ENCODE data around the gene TOP3B. TPM values are rescaled to one million over a fixed set of nuclear protein-coding genes. Genes with fewer than 3 reads are reported as not detected.

TOP3B gene
- total RNA-seq, 2 donors from 2014 or later: 26.0 to 40.4 TPM

- DNase-seq (ENCODE audit: low spot score) (no peak), ATAC-seq (ENCODE audit: insufficient number of reproducible peaks, low FRiP score, low read depth) (no peak)
- Histone ChIP-seq H3K36me3 (peaks cover 11% of the 10 kb centered on the region), H3K4me1 (ENCODE audit: control insufficient read depth in 1 of 2, low read depth in 2 of 2) (peaks cover 18 to 33% of the 10 kb centered on the region in 2 donors), H3K27me3 (replicated peaks; ENCODE audit: insufficient read depth) (no peaks in the 10 kb centered on the region), H3K9me3 (no peaks in the 10 kb centered on the region), H3K27ac (no peak overlapping the region), H3K4me3 (no peak overlapping the region)
- TF ChIP-seq, protein P1, sequence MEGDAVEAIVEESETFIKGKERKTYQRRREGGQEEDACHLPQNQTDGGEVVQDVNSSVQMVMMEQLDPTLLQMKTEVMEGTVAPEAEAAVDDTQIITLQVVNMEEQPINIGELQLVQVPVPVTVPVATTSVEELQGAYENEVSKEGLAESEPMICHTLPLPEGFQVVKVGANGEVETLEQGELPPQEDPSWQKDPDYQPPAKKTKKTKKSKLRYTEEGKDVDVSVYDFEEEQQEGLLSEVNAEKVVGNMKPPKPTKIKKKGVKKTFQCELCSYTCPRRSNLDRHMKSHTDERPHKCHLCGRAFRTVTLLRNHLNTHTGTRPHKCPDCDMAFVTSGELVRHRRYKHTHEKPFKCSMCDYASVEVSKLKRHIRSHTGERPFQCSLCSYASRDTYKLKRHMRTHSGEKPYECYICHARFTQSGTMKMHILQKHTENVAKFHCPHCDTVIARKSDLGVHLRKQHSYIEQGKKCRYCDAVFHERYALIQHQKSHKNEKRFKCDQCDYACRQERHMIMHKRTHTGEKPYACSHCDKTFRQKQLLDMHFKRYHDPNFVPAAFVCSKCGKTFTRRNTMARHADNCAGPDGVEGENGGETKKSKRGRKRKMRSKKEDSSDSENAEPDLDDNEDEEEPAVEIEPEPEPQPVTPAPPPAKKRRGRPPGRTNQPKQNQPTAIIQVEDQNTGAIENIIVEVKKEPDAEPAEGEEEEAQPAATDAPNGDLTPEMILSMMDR (IDR thresholded peaks at IDR 0.05): no peak
Measured at GRCh38 chr22:21948390-21948789, 34.2 kb downstream of the TOP3B start.

GRCh38 chr22:21947040-21948014 is 35.3 kb downstream of the TOP3B start:
- TF ChIP-seq, protein P1 (IDR thresholded peaks at IDR 0.05): peak; percentile 52
- no peaks in the 10 kb centered on the region for H3K27me3 ChIP-seq (replicated peaks; ENCODE audit: insufficient read depth)
- H3K36me3 ChIP-seq: peaks cover 11% of the 10 kb centered on the region
- peaks cover 29 to 44% of the 10 kb centered on the region in 2 donors for H3K4me1 ChIP-seq (ENCODE audit: control insufficient read depth in 1 of 2, low read depth in 2 of 2)
- peak overlapping the region; percentile 33 for H3K4me3 ChIP-seq
- DNase-seq (ENCODE audit: low spot score) (no peak), ATAC-seq (ENCODE audit: insufficient number of reproducible peaks, low FRiP score, low read depth) (no peak)
- peak overlapping the region; percentile 81 to 83 for H3K27ac ChIP-seq
- H3K9me3 ChIP-seq: no peaks in the 10 kb centered on the region

DNA sequence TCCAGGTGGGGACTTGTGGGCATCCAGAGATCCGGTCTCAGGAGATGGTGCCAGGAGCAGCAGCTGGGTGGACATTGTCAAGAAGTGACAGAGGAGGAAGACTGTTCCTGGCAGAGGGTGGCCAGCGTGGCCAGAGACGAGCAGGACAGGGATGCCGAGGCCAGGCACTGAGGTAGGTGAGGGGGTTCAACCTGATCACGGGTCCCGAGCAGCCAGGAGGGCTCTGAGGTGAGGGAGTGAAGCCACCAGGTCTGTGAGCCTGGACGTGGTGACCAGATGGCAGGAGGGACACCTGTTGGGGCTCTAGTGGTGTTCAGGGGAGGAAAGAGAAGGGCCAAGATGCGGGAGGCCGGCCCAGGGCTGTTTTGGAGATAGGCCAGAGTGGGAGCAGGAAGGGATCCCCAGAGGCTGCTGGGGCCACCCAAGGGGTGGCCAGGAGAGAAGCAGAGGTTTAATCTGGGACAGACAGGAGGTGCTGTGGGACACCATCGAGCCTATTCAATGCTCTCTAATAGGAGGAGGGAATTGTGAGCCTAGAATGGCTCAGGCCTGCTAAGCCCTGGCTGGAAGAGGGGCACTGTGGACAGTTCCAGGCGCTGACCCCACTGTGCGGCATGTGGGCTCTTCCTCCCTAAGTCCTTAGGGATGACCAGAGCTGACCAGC is 36.2 kb downstream of the TOP3B start:
- DNase-seq (ENCODE audit: low spot score) (no peak), ATAC-seq (ENCODE audit: insufficient number of reproducible peaks, low FRiP score, low read depth) (no peak)
- H3K27ac ChIP-seq: peak overlapping the region; percentile 81 to 83
- TF ChIP-seq, protein P1 (IDR thresholded peaks at IDR 0.05): no peak
- no peak overlapping the region for H3K4me3 ChIP-seq
- H3K36me3 ChIP-seq: peaks cover 11% of the 10 kb centered on the region
- H3K27me3 ChIP-seq (replicated peaks; ENCODE audit: insufficient read depth): no peaks in the 10 kb centered on the region
- peaks cover 30 to 45% of the 10 kb centered on the region in 2 donors for H3K4me1 ChIP-seq (ENCODE audit: control insufficient read depth in 1 of 2, low read depth in 2 of 2)
- no peaks in the 10 kb centered on the region for H3K9me3 ChIP-seq

GRCh38 chr22:21945453-21946261 is 36.9 kb downstream of the TOP3B start:
- Histone ChIP-seq H3K27ac (peak overlapping the region in 1 of 2 donors; percentile 10), H3K27me3 (replicated peaks; ENCODE audit: insufficient read depth) (no peaks in the 10 kb centered on the region), H3K9me3 (no peaks in the 10 kb centered on the region), H3K4me3 (no peak overlapping the region), H3K4me1 (ENCODE audit: control insufficient read depth in 1 of 2, low read depth in 2 of 2) (peaks cover 30 to 43% of the 10 kb centered on the region in 2 donors), H3K36me3 (peaks cover 11% of the 10 kb centered on the region)
- ATAC-seq (ENCODE audit: insufficient number of reproducible peaks, low FRiP score, low read depth): no peak
- TF ChIP-seq, protein P1 (IDR thresholded peaks at IDR 0.05): no peak
- no peak for DNase-seq (ENCODE audit: low spot score)

Measured in thoracic aorta (tissue), 2 donors.